Stimulated activated CD4-positive, alpha-beta T cell treated with anti-CD3 and anti-CD28 coated beads, Interleukin-1b, Interleukin-23, amount 100 ng/mL, for 48 hours (primary cell): ENCODE data around the gene AHCYL2.
A peak's percentile ranks its signal among the peaks of the same experiment; 100 is the strongest.

ENCODE experiments used
- DNase-seq: peaks from one replicate; pipeline ENCODE4 v3.0.0-alpha.2; 2020

The AHCYL2 gene

DNA sequence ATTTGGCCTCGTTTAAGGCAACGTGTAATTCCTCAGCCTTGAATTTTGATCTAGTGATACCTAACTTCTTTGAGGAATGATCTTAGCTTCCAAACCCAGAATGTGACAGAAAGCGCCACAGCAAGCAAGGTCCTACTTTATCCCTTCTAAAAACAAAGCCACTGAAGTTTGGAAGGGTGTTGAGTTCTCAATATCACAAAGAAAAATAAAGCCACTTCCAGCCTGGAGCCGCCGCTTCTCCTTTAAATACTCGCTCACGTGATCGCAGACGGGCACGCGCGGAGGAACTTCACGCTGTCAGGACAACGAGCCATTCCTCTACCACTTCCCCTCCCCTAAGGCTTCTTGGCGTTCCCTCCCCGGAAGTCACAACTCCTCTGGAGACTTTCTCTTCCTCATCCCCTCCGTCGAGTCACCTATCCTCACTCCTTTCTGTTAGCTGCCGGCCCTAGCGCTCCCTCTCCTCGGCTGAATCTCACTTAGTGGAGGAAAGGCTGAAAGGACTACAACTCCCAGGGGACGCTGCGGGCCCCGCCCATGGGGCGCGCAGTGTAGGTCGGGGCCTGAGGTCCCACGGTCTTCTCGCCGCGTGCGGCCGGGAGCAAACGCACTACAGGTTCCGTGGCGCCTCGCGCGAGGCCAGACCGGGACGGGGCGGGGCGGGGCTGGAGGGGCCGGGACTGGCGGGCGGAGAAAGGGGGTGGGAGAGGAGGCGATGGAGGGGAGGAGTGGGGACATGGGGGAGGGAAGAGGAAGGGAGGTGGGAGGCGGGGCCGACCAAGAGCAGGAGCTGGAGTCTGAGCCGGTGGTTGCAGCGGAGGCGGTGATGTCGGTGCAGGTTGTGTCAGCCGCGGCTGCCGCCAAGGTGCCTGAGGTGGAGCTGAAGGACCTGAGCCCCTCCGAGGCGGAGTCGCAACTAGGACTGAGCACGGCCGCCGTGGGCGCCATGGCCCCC, at the start of gene AHCYL2:
AHCYL2 (plus strand) TSS at position 780 of the 955 bp plus-strand sequence.
- DNase-seq, result peak; percentile 97

DNA sequence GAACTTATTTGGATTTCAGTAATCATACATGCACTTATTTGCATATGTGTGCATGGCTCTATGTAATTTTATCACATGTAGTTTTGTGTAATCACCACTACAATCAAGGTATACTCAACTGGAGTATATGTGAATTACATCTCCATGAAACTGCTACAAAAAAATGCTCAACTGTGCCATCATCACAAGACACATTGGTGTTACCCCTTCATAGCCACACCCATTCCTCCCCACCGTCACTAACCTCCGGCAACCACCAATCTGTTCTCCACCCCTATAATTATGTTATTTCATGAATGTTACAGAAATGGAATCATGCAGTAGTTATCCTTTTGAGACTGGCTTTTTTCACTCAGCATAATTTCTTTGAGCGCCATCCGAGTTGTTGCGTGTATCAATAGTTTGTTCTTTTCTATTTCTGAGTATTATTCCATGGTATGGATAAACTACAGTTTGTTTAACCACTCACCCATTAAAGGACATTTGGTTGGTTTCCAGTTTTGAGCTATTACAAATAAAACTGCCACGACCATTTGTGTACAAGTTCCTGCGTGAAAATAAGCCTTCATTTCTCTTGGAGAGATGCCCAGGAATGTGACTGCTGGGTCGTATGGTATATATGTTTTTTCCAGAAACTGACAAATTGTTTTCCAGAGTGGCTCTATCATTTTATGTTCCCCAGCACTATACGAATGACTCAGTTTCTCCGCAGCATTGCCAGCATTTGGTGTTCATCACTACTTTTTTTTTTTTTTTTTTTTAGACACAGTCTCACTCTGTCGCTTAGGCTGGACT, 47.7 kb upstream of the AHCYL2 start:
- no peak for DNase-seq

DNA sequence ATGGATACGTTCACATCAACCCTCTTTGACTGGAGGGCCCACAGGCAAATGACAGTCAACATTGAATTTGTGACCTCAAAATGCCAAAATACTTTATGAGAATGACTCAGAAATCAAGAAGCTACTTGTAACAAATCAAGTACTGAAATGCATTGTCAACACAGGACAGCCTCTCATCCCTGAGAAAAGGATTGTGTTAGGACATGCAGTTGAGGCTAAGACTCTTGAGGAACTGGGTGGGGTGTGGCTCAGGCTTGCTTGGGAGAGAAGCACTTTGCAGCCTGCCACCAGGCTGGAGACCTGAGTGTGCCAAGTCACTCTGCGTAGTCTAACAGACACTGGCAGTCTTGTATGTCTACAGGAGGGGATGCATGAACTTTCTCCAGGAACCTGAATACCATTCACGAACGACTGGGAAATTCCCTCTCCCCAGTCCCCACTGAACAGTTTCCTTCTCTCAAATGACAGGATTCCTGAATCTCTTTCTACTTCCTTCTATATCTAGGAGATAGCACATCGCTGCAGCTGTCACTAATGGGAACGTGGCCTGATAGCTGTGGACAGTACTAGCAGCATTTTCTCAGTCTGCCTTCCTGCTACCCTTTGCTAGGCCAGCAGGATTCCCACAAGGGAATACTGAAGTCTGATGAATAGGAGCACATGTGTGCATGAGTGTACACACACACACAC, 39.7 kb upstream of the AHCYL2 start:
- no peak for DNase-seq

DNA sequence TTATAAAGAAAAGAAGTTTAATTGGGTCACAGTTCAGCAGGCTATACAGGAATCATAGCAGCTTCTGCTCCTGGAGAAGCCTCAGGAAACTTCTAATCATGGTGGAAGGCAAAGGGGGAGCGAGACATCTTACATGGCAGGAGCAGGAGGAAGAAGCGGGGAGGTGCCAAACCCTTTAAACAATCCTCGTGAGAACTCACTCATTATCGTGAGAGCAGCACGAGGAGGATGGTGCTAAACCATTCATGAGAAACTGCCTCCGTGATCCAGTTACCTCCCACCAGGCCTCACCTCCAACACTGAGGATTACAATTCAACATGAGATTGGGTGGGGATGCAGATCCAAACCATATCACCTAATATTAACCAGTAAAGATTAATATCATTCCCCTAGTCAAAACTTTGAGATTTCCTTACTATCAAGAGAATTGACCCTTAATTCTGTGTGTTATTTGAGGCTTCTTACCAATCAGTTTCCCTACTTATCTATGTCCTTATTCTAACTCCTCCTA, 38.0 kb upstream of the AHCYL2 start:
- no peak for DNase-seq

DNA sequence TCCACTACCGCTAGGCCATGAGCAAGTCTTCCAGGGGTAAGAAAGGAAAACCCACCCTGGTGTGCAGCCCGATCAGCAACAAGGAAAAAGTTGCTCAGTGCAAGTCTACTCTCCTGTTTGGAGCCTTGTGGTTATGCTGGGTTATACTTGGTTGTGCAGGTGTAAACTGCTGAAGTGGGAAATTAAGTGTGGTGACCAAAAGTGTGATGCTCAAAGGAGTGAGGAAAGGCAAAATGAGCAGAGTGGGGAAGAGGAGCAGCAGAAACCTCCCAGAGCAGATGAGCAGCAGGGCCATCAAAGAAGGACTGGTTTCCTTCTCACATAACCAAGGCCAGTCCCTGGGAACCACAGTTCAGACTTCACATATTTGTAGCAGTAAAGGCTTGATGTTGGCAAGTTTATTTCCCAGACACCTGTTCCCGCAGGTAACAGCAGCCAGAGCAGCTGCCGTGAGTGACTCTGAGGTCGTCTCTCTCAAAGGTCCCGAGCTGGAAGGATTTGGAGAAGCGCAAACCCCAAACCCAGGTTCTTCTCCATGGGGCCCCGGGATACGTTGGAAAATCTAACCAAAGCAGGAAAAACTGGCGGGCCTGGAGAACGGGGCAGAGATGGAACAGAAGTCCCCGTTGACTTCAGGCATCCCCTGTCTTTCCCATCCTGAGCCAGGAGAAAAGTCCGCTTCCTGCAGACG, 37.0 kb upstream of the AHCYL2 start:
- no peak for DNase-seq

DNA sequence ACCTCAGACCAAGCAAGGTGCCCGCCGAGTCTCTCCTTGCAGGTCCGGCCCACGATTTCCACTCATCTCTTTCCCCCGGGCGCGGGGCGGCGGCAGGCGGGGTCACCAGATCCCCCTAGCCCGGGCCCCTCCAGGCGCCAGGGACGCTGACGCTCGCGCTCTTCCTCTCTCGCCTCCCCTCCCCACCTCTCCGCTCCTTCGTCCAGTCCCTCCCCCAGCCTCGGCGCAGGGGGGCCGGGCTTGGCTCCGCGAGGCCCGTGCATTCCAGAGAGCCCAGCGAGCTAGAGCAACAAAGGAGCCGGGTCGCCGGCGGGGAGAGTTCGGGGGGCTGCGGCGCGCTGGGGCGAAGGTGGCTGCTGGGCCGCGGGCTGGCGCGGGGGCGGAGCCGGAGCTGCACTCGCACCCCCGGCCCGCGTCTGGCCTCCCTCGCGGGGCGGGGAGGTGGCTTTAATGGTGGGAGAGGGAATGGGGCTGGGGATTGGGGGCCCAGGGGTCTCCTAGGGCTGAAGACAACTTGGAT, 36.4 kb upstream of the AHCYL2 start, which contains the start of gene SMO:
SMO (plus strand) TSS at position 262 of the 520 bp plus-strand sequence. CDS start 519 bp downstream, outside the sequence.
- DNase-seq, result no peak

DNA sequence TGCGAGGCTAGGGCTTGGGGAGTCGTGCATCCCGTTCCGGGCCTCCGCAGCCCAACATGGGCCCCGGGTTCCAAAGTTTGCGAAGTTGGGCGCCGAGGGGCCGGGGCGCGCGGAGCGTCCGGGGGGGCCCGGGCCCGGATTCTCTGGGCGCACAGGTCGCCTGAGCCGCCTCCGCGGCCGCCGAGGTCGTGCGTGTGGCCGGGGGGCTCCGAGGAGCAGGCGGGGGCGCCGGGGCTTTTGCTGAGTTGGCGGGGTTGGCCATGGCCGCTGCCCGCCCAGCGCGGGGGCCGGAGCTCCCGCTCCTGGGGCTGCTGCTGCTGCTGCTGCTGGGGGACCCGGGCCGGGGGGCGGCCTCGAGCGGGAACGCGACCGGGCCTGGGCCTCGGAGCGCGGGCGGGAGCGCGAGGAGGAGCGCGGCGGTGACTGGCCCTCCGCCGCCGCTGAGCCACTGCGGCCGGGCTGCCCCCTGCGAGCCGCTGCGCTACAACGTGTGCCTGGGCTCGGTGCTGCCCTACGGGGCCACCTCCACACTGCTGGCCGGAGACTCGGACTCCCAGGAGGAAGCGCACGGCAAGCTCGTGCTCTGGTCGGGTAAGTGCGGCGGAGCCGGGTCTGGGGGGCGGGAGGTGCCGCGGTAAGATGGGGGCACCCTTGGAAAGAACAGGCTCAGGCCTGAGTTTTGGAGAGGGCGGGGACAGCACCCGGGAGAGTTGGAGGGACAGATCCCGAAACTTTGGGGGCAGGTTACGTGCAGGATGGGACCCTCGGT, 35.8 kb upstream of the AHCYL2 start:
- no peak for DNase-seq

DNA sequence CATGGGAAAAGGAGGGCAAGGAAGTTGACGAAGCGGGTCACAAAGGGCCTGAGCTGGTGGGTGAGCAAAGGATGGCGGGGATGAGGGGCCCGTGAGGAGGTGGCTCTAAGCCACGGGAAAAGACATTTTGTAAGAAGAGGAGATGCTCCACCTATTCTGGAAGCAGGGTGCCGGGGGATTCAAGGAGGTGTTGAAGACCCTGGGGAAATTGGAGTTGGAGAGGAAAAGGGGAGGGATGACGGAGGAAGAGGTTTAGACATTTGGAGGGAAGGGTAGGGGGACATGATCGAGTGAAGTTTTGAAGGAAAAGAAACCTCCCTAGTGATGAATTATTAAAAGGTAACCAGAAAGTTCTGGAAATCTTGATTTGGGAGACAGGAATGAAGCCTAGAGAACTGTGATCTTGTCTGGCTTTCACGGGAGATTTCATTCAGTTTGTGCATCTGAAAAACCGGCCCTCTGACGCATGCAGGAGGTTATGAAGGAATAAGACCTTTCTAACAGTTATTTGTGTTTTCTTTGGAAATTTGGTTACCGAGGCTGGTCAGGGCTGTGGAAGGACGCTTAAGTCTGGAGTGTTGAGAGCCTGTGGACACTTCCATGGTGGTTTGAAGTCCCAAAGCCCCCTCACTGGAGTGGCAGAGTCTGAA, 35.0 kb upstream of the AHCYL2 start:
- no peak for DNase-seq

DNA sequence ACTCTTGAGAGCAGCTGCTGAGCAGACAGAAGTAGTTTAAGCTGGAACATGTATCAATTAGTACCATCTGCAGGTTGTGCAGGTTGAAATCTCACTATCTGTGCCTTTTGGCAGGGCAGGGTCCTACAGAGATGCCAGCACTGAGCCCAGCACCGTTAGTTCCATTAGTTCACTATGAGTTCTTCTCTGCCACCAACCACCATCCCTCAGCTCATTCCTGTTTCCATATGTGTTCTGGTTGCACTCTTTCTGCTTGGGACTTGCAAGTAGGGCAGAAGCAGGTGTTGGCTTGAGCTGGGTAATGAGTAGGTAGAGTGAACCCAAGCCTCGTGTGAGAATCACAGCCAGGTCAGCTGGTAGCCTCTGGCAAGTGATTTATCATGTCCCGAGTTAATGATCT, 33.6 kb upstream of the AHCYL2 start:
- no peak for DNase-seq

DNA sequence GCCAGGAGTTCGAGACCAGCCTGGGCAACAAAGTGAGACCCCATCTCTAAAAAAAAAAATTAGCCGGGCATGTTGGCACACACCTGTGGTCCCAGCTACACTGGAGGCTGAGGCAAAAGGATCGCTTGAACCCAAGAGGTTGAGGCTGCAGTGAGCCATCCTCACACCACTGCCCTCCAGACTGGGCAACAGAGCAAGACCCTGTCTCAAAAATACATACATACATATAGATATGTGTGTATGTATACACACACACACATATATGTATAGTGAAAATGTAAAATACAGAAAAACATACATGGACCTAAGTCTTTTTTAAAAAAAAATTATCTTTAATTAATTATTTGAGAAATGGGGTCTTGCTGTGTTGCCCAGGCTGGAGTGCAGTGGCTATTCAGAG, 30.9 kb upstream of the AHCYL2 start:
- no peak for DNase-seq

DNA sequence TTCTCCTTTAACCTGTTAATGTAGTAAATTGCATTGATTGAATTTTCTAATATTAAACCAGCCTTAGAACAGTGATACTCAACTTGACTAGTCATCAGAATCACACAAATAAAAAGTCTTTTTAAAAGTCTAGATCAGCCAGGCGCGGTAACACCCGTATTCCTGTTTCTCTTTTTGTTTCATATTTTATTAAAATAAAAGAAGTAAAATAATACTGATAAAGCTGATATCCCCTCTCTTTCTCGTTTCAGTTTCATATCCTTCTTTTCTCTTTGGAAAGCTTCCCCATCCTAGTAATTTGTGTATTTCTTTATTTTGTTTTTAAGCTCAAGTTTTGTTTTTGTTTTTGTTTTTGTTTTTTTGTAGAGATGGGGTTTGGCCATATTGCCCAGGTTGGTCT, 27.1 kb upstream of the AHCYL2 start:
- no peak for DNase-seq

DNA sequence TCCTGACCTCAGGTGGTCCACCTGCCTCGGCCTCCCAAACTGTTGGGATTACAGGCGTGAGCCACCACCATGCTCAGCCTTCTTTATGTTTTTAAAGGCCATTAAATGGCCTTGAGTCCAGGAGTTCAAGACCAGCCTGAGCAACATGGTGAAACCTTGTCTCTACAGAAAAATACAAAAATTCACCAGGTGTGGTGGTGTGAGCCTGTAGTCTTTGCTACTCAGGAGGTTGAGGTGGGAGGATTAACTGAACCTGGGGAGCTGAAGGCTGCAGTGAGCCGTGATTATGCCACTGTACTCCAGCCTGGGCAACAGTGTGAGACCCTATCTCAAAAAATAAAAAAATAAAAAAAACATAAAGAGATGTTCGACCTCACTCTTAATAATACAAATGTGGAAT, 25.4 kb upstream of the AHCYL2 start:
- DNase-seq, result no peak

DNA sequence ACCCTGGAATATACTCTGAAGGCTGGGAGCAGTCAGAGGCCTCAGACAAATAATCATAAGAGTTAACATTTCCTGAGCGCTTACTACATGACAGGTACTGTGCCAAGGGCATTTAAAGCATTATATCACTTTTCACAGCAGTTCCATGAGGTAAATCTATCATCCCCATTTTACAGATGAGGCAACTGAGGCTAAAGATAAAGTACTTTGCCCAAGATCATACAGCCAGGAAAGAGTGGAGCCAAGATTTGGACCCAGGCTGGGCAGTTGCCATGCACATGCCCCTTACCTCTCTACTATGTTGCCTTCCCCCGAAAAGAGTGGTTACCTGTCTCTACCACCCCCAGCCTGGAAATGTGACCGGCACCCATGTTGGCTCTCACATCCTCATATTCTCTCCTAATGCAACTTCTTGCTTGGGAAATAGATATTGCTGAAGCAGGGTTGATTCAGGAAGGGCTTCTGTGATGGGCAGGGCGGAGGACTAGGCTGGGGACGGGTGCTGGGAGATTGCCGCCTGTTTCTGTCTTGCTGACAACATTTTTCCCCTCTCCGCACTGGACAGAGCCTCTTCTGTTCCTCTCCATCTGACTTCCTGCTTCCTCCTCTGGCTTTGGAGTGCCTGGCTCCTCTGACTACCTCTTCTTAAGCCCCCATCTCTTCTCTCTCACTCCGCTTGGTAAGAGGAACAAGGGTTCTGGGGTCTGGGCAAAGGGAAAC, 22.6 kb upstream of the AHCYL2 start:
- no peak for DNase-seq

DNA sequence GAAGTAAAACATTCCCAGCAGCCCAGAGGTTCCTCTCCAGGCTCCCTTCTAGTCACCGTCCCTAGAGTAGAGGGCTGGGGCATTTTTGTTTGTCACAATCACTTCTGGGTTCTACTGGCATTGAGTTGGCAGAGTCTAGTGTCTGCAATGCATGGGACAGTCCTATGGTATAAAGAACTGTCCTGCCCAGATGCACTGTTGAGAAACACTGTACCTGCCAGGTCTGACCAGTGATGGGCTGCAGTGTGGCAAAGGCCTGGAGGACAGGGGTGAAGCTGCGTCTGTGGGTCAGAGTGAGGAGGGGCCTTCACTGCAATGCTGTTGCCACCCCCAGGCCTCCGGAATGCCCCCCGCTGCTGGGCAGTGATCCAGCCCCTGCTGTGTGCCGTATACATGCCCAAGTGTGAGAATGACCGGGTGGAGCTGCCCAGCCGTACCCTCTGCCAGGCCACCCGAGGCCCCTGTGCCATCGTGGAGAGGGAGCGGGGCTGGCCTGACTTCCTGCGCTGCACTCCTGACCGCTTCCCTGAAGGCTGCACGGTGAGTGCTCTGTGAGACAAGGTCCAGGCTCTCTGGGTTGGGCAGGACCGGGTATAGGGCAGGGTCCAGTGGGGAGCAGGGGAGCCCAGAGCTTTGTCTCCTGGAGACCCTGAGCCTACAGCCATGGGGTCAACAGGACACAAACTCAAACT, 21.6 kb upstream of the AHCYL2 start:
- no peak for DNase-seq

DNA sequence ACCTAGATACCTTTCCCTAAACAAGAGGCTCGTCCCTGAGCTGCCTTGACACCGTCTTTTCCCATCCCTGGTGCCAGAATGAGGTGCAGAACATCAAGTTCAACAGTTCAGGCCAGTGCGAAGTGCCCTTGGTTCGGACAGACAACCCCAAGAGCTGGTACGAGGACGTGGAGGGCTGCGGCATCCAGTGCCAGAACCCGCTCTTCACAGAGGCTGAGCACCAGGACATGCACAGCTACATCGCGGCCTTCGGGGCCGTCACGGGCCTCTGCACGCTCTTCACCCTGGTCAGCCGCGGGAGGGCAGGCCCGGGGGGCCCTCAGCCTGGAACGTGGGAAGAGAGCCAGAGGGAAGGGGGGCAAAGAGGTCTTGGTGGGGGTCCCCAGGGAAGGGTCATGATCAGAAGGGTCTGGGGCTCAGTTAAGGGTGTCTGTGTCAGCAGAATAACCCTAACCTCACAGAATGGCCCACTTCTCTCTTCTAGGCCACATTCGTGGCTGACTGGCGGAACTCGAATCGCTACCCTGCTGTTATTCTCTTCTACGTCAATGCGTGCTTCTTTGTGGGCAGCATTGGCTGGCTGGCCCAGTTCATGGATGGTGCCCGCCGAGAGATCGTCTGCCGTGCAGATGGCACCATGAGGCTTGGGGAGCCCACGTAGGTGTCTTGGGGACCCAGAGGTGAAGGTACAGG, 19.6 kb upstream of the AHCYL2 start:
- no peak for DNase-seq

DNA sequence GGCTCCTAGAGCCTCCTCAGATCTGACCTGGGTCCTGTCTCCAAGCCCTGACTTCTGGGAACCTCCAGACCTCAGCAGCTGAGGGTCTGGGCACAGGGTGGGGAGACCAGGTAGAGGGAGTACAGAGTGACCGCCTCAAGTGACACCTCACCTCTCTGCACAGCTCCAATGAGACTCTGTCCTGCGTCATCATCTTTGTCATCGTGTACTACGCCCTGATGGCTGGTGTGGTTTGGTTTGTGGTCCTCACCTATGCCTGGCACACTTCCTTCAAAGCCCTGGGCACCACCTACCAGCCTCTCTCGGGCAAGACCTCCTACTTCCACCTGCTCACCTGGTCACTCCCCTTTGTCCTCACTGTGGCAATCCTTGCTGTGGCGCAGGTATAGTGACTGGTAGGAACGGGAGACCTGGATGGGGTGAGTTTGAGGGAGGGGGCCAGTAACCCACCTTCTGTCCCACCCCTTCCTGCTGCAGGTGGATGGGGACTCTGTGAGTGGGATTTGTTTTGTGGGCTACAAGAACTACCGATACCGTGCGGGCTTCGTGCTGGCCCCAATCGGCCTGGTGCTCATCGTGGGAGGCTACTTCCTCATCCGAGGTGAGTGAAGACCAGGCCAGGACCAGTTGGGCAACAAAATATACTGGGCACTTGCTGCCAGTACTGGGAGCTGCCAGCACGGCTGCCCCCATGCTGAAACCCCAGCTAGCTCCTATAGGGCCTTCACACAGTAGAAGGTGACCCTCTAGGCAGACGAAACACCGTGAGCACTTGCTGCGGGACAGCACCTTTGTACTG, 18.6 kb upstream of the AHCYL2 start:
- DNase-seq, result no peak

DNA sequence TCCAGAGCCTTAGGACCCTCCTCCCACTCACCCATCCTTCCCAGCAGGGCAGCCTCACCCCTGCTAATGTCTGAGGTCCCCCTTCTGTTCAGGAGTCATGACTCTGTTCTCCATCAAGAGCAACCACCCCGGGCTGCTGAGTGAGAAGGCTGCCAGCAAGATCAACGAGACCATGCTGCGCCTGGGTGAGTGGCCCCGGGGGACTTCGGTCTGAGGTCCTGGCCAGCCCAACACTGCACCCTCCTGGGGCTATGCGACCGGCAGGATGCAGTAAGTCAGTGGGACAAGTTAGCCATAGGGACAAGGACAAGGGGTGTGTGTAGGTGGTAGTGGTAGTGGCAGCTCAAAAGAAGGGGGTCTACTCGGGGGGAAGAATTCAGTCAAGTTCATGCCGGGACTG, 16.2 kb upstream of the AHCYL2 start:
- no peak for DNase-seq
